Mucosa of stomach (tissue), 1 donor: ENCODE measurements around the gene PTGER3.
A peak's percentile ranks its signal among the peaks of the same experiment; 100 is the strongest.

Source experiments
- H3K27me3 ChIP-seq: one replicate; pipeline ENCODE4 v1.7.0; 2013; ENCODE audit warnings: mild to moderate bottlenecking, low read length; ENCODE audit not compliant: control insufficient read depth, insufficient read depth
- H3K36me3 ChIP-seq: one replicate; pipeline ENCODE4 v1.7.0; 2013; ENCODE audit warnings: low read length; ENCODE audit not compliant: control insufficient read depth, insufficient read depth
- H3K4me1 ChIP-seq: one replicate; pipeline ENCODE4 v1.7.0; 2013; ENCODE audit warnings: mild to moderate bottlenecking, low read length; ENCODE audit not compliant: control insufficient read depth, insufficient read depth
- H3K4me3 ChIP-seq: one replicate; pipeline ENCODE4 v1.7.0; 2013; ENCODE audit warnings: low read length
- H3K9ac ChIP-seq: one replicate; pipeline ENCODE4 v1.7.0; 2013; ENCODE audit warnings: mild to moderate bottlenecking, low read length, moderate library complexity
- H3K9me3 ChIP-seq: one replicate; pipeline ENCODE4 v1.7.0; 2013; ENCODE audit warnings: mild to moderate bottlenecking, low read length, moderate library complexity; ENCODE audit not compliant: control insufficient read depth
- donor health status: Pancreatic carcinoma.

PTGER3 gene

DNA sequence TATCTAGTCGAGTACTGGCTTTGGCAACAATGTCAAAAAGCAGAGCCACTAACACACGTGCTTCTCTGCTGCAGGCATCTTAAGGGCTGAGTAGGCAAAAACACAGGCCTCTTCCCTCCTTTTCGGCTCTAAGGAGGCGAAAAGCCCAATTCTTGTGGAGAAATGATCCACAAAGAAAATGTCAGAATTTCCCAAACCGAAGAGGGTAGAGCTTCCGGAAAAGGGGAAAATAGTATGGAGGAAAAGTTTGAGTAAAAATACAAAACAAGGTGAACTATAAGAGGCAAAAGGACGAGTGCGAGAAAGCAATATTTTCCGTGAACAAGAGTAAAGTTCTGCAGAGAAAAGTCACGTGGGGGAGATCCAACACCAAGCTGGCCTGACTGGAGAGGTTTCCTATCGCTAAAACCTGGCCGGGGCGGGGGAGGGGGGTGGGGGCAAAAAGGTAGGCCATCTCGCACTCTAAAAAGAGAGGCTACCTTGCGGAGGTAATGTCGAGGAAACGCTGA is 32.7 kb upstream of the PTGER3 start:
- H3K36me3 ChIP-seq = no peaks in the 10 kb centered on the region
- H3K9ac ChIP-seq = peak overlapping the region; percentile 97
- H3K4me3 ChIP-seq = peak overlapping the region; percentile 97
- H3K27me3 ChIP-seq = no peaks in the 10 kb centered on the region
- H3K9me3 ChIP-seq = no peaks in the 10 kb centered on the region
- peaks cover 13% of the 10 kb centered on the region for H3K4me1 ChIP-seq

DNA sequence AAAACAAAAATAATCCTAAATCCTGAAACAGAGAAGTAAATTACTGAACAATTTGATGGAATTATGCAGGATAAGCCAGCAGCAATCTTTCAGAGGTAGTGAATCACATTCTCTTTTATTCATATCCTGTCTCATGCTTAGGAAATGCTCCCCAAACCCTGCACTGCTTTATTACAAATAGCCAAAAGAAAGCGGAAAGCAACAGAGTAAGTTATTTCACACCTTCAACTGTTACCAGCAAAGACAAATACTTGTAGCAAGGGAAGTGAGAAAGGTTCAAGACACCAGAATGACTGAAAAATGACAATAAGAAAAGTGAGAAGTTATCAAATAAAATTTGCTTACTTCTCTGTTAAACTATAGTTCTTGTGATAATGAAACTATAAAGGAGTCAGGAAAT is 27.1 kb upstream of the PTGER3 start:
- Histone ChIP-seq H3K36me3 (no peaks in the 10 kb centered on the region), H3K9ac (no peak overlapping the region), H3K4me3 (no peak overlapping the region), H3K4me1 (peaks cover 7% of the 10 kb centered on the region), H3K9me3 (no peaks in the 10 kb centered on the region), H3K27me3 (no peaks in the 10 kb centered on the region)

DNA sequence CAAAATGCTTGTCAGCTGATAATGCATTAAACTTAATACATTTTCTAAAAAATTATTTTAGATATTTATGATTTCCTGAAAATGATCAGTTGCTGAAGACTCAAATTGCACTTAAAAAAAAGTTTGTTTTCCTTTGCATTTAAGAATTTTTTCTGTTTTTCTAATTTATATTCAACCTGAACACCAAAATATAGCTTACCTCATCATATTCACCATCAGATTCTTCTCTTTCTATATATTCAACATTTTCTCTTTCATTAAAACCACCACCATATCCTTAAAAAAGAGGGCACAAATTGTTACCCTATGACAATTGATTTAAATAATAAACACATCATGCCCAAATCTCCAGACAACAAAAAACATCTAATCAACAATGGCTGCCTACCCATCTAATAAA is 24.7 kb upstream of the PTGER3 start:
- H3K4me1 ChIP-seq = no peaks in the 10 kb centered on the region
- H3K36me3 ChIP-seq = no peaks in the 10 kb centered on the region
- no peaks in the 10 kb centered on the region for H3K27me3 ChIP-seq
- no peaks in the 10 kb centered on the region for H3K9me3 ChIP-seq
- H3K9ac ChIP-seq = no peak overlapping the region
- H3K4me3 ChIP-seq = no peak overlapping the region

DNA sequence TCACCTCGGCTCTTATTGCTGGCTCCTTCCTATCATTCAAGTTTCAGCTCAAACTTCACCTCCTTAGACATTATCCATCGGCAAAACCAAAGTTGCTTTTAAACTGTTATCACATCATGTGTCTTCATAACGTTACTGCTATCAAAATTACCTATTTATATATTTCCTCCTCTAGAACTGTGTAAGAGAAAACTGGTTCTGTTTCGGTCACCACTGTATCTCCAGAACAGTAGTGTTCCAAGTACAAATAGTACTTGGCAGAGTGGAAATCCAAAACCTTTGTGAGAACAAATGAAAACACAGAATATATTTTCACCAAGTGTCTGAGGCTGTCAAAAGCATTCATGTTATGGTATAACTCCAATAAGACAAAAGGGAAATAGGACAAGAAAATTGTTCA is 24.1 kb upstream of the PTGER3 start:
- H3K36me3 ChIP-seq = no peaks in the 10 kb centered on the region

DNA sequence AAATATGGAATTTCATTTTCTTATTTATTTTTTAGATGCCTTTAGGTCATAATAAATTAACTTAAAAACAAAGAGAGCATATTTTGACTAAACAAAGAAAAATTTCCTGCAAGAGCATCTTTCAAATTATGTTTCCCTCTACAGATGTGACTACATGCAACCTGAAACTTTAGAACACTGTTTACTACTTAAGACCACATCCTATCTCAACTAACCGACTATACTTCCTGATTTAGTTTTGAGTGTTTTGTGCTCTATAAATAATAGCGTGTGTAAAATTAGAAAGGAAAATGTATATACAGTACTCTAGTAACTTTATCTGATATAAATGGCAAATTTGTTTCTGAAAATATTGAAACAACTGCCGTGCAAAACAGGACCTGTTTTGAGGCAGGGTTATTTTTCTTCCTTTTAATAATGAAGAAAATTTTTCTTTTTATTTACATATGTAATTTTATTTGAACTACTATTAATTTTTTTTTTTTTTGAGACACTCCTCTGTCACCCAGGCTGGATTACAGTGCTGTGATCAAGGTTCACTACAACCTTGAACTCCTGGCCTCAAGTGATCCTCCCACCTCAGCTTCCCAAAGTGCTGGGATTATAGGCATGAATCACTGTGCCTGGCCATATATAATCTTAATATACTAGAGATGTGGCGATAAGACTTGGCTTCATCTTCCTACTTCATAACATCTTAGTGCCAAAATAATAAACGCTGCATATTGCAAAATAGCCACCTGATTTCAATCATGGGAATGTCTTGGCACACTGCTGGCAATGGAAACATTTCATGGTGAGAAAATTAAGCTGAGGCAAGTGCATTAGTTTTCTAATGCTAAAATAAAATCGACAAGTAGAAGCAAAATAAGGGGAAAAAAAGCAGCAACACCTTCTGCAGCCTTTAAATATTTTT is 21.0 kb upstream of the PTGER3 start:
- H3K27me3 ChIP-seq = no peaks in the 10 kb centered on the region
- H3K4me3 ChIP-seq = no peak overlapping the region
- no peak overlapping the region for H3K9ac ChIP-seq
- no peaks in the 10 kb centered on the region for H3K9me3 ChIP-seq
- H3K4me1 ChIP-seq = no peaks in the 10 kb centered on the region
- H3K36me3 ChIP-seq = no peaks in the 10 kb centered on the region

More for the DNA sequence above, 24.1 kb upstream of the PTGER3 start:
- H3K9ac ChIP-seq = no peak overlapping the region
- H3K27me3 ChIP-seq = no peaks in the 10 kb centered on the region
- no peaks in the 10 kb centered on the region for H3K4me1 ChIP-seq
- no peaks in the 10 kb centered on the region for H3K9me3 ChIP-seq
- H3K4me3 ChIP-seq = no peak overlapping the region

DNA sequence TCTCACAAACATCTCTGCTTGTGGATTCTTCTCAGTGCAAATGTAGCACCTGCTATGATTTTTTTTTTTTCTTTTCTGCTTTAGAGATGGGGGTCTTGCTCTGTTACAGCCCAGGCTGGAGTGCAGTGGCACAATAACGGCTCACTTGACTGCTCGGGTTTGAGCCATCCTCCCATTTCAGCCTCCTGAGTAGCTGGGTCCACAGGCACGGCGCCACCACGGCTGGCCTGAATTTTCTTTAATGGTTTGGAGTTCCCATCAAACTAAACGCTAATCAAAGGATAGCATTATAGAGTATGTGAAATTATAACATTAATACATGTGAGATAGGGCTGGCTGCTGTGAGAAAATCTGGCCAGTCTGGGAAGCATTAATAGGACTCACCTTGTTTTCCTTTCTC is 7.2 kb upstream of the PTGER3 start:
- Histone ChIP-seq H3K27me3 (peaks cover 2% of the 10 kb centered on the region), H3K36me3 (no peaks in the 10 kb centered on the region), H3K4me3 (no peak overlapping the region), H3K9ac (no peak overlapping the region), H3K4me1 (no peaks in the 10 kb centered on the region), H3K9me3 (no peaks in the 10 kb centered on the region)

DNA sequence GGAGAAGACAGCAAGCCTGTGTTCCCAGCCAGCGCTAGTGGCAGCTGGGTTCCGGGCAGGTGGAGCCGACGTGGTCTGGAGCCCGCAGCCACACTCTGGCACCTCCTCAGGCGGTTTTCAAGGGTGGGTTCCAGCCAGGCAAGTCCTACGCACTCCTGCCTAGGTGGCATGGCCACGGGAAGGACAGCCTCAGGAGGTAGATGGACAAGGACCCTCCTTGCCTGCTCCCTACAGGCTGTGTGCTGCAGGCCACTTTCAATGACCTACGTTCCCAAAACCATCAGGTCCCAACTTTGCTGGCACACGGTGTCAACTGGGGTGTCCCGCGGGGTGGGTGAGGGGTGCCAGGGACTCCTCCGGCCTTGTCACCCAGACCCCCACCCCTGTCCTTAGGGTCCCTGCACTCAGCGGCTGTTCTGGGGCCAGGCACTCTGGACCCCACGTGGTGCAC is 6.7 kb upstream of the PTGER3 start:
- no peaks in the 10 kb centered on the region for H3K4me1 ChIP-seq
- peaks cover 4% of the 10 kb centered on the region for H3K27me3 ChIP-seq
- no peaks in the 10 kb centered on the region for H3K9me3 ChIP-seq
- no peak overlapping the region for H3K4me3 ChIP-seq
- no peak overlapping the region for H3K9ac ChIP-seq
- H3K36me3 ChIP-seq = no peaks in the 10 kb centered on the region

DNA sequence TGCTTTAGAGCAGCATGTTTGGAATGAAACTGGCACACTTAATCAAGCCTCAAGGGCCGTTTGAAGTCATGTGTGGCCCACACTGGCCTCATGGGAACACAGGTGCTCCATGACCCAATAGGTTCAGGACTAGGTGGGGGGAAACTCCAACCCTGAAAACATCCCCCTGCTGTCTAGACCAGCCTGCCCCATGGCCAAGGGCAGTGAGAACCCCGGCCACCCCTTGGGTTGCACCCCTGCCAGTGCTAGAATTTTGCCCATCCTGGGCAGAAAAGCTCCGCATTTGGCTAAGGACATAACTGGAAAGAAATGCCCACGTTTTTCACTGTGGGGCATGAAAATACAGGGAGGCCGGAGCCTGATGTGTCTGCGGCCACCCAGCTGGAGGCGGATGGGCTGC is 6.1 kb upstream of the PTGER3 start:
- Histone ChIP-seq H3K4me3 (no peak overlapping the region), H3K9ac (no peak overlapping the region), H3K27me3 (peaks cover 8% of the 10 kb centered on the region), H3K4me1 (no peaks in the 10 kb centered on the region), H3K9me3 (no peaks in the 10 kb centered on the region), H3K36me3 (no peaks in the 10 kb centered on the region)

DNA sequence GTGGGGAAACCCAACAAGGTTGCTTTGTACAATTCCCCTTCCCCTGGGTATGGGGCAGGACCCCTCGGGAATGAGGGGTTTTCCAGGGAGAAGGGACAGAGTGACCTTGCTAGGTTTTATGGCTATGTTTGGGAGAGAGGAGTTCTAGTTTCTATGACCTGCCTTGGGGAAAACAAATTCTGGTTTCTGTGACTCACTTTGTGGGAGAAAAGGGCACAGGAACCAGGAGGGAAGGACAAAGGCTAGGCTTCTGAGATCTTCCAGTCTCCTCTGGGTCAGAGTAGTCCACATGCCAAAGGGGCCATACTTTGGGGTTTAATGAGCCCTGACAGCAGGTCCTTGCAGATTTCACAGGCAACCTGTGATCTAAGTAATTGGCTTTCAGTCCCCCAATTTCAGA is 5.5 kb upstream of the PTGER3 start:
- Histone ChIP-seq H3K4me1 (no peaks in the 10 kb centered on the region), H3K9ac (no peak overlapping the region), H3K4me3 (no peak overlapping the region), H3K9me3 (no peaks in the 10 kb centered on the region), H3K27me3 (peaks cover 14% of the 10 kb centered on the region), H3K36me3 (no peaks in the 10 kb centered on the region)

DNA sequence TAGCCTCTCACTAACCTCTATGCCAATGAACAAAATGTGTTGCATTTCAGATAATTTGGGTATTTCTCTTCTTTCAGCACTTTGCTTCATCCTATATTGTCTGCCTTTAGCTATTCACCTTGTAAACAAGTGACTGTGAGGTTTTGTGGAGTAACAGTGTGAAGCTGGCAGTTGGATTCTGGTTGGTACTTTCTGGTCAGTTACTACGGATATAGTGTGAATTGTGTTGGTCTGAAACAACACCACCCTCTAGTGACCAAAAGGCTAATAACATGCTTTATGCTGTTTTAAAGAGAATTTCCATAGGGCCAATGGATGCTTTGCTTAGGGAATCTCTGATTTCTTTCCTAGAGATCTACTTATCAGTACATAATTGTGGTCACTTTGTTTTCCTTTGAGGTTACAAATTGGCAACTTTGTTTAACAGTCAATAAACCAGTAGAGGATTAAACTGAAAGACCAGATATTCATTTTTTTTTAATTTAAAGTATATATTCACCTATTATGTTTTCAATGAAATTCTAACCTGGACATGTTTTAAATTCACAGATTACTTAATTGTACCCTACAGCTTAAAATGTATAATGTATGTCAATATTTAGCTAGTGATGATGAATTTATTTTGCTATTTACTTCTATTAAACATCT is 2.5 kb upstream of the PTGER3 start:
- peaks cover 40% of the 10 kb centered on the region for H3K27me3 ChIP-seq
- H3K4me1 ChIP-seq = peaks cover 4% of the 10 kb centered on the region
- H3K9ac ChIP-seq = no peak overlapping the region
- no peak overlapping the region for H3K4me3 ChIP-seq
- no peaks in the 10 kb centered on the region for H3K36me3 ChIP-seq
- H3K9me3 ChIP-seq = no peaks in the 10 kb centered on the region

DNA sequence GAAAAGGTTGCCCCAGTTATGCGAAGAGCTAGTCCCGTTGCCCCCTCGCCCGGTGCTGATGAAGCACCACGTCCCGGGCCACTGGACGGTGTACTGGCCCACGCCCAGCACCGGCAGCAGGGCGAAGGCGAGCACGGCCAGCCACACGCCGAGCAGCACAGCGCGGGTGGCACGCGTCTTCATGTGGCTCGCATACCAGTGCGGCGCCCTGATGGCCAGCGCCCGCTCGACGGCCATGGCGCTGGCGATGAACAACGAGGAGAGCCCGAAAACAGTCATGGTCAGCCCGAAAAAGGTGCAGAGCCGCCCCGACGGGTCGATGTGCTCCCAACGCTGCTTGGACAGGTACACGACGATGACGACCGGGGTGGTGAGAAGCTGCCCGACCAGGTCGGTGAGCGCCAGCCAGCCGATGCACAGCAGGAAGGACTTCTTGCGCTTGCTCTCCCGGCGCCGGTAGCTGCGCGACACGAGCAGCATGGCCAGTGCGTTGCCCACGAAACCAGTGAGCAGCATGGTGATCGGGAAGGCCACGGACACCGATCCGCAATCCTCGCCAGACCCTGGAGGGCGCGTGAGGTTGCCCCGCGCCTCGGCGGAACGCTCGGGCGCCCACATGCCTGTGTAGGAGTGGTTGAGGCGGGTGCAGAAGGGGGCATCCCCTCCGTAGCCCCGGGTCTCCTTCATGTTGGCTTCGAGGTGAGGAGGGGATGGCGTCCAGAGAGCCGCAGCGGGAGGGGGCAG is 553 bp downstream of the PTGER3 start:
- Histone ChIP-seq H3K9ac (no peak overlapping the region), H3K27me3 (peaks cover 40% of the 10 kb centered on the region), H3K36me3 (no peaks in the 10 kb centered on the region), H3K4me1 (peaks cover 4% of the 10 kb centered on the region), H3K9me3 (no peaks in the 10 kb centered on the region), H3K4me3 (peak overlapping the region; percentile 21)
